ENCODE results near the gene STXBP6. TPM values are rescaled to one million over a fixed set of nuclear protein-coding genes. Genes with fewer than 3 reads are reported as not detected.
A peak's percentile ranks its signal among the peaks of the same experiment; 100 is the strongest.

Gene STXBP6
- total and polyA plus RNA-seq, 12 donors = 12.2 to 49.0 (median 24.4) TPM

DNA sequence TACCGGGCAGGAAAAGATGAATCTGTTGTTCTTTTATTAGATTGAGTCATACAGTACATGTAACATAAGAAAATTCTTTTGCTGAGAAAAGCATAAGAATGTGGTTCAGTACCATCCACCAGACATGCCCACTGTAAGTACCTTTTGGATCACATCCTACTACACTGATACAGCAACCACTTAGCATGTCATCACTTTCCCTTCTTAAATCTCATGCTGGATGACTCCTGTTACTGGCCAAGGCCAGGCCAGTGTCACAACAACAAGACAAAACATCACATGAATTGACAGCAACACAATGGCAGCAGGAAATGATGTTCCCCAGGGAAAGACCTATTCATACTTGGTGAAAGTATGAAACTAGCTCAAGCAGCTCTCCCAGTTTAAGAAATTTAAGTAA is 46.4 kb downstream of the STXBP6 start:
- DNase-seq (peak in 1 of 2 donors; percentile 23), ATAC-seq (peak; percentile 10 to 86 (median 76))
- peaks cover 0 to 75% (median 53%) of the 10 kb centered on the region in 9 donors for H3K4me1 ChIP-seq
- H3K27me3 ChIP-seq = no peaks in the 10 kb centered on the region
- H3K36me3 ChIP-seq = no peaks in the 10 kb centered on the region
- 50 to 53% methylated on average over 1 of the region's 1 CpG for WGBS, 2 donors
- H3K9me3 ChIP-seq = peaks cover 0 to 5% (median 0%) of the 10 kb centered on the region in 11 donors
- H3K27ac ChIP-seq = peak overlapping the region in 8 of 10 donors; percentile 19 to 57 (median 38)
- intact Hi-C loops (cut with DNase I) = loop anchor here in 2 of 10 donors (5.0 kb wide), 1 partner anchor 36 kb away; no protein-coding TSS in a partner anchor
- no peak overlapping the region for H3K4me3 ChIP-seq
- TF ChIP-seq CTCF (IDR thresholded peaks at IDR 0.05) = no peak

DNA sequence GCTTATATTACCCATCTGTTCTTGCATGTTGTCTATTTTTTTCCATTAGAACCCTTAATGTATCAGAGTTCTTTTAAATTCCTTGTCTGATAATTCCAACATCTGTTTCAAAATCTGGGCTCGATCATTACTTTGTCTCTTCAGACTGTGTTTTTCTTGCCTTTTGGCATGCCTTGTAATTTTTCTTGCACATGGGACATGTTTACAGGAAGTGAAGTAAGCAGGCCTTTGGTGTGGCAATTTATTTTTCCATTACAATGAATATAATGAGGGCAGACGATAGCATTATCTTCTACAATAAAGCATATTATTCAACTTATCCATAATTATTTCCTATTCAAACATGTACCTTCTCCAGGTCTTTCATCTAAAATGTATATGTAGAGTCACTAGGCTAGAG is 48.3 kb downstream of the STXBP6 start:
- TF ChIP-seq CTCF (IDR thresholded peaks at IDR 0.05) = no peak
- Histone ChIP-seq H3K27ac (peak overlapping the region in 9 of 10 donors; percentile 4 to 76 (median 60)), H3K4me1 (peaks cover 0 to 63% (median 44%) of the 10 kb centered on the region in 9 donors), H3K27me3 (no peaks in the 10 kb centered on the region), H3K36me3 (no peaks in the 10 kb centered on the region), H3K9me3 (peaks cover 0 to 5% (median 0%) of the 10 kb centered on the region in 11 donors), H3K4me3 (no peak overlapping the region)
- ATAC-seq = peak in 6 of 8 donors; percentile 34 to 82 (median 50)
- 40 to 50% methylated on average over 2 of the region's 2 CpGs for WGBS, 2 donors
- intact Hi-C loops (cut with DNase I) = loop anchor here in 3 of 10 donors (2.0 to 5.0 kb wide), 2 partner anchors 34 to 35 kb away; no protein-coding TSS in a partner anchor
- no peak for DNase-seq

- Histone ChIP-seq H3K27ac (peak overlapping the region in 9 of 10 donors; percentile 4 to 76 (median 60)), H3K4me1 (peaks cover 0 to 59% (median 40%) of the 10 kb centered on the region in 9 donors), H3K27me3 (no peaks in the 10 kb centered on the region), H3K9me3 (peaks cover 0 to 5% (median 0%) of the 10 kb centered on the region in 11 donors), H3K4me3 (no peak overlapping the region), H3K36me3 (no peaks in the 10 kb centered on the region)
- intact Hi-C loops (cut with DNase I) = loop anchor here in 3 of 10 donors (2.0 to 5.0 kb wide), 2 partner anchors 34 kb away; no protein-coding TSS in a partner anchor
- ATAC-seq = peak in 2 of 8 donors; percentile 24 to 41
- DNase-seq = no peak
- no peak for TF ChIP-seq CTCF (IDR thresholded peaks at IDR 0.05)
- 70 to 71% methylated on average over 1 of the region's 1 CpG for WGBS, 2 donors
Measured at GRCh38 chr14:25001156-25001555, 48.8 kb downstream of the STXBP6 start.

DNA sequence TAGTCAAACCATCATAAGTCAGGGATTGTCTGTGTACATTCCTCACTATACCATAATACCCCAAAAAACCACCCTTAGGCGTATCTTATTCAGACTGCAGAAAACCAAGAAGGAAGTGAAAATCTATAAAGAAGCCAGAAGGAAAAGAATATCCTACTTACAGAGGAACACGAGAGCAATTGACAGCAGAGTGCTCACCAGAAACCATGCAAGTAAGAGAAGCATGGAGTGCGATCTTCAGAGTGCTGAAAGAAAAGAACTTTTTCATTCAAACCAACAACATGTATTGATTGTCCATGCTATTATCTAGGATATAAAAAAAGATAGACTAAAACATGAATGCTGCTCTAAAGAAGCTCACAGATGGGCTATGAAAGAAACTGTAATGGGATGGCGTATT is 50.8 kb downstream of the STXBP6 start:
- intact Hi-C loops (cut with DNase I) = no loop called here
- DNase-seq = no peak
- peaks cover 0 to 45% (median 34%) of the 10 kb centered on the region in 9 donors for H3K4me1 ChIP-seq
- WGBS, 2 donors = 97 to 98% methylated on average over 4 of the region's 4 CpGs
- H3K4me3 ChIP-seq = no peak overlapping the region
- no peaks in the 10 kb centered on the region for H3K27me3 ChIP-seq
- H3K9me3 ChIP-seq = peaks cover 0 to 5% (median 0%) of the 10 kb centered on the region in 11 donors
- no peaks in the 10 kb centered on the region for H3K36me3 ChIP-seq
- H3K27ac ChIP-seq = no peak overlapping the region
- no peak for TF ChIP-seq CTCF (IDR thresholded peaks at IDR 0.05)
- no peak for ATAC-seq
